ENCODE data around the gene HABP2.

HABP2 gene

GRCh38 chr10:113609704-113610108, 56.9 kb downstream of the HABP2 start:
- DNase-seq, result no peak

- DNase-seq, result no peak
Measured at GRCh38 chr10:113610631-113611601, 58.1 kb downstream of the HABP2 start.

GRCh38 chr10:113612154-113612553, 59.3 kb downstream of the HABP2 start:
- DNase-seq, result no peak

GRCh38 chr10:113613427-113613826, 60.6 kb downstream of the HABP2 start:
- no peak for DNase-seq

- DNase-seq, result no peak
Measured at GRCh38 chr10:113613977-113614690, 61.3 kb downstream of the HABP2 start.

GRCh38 chr10:113616244-113617074, 63.6 kb downstream of the HABP2 start:
- no peak for DNase-seq

- DNase-seq, result no peak
Measured at GRCh38 chr10:113617086-113617485, 64.2 kb downstream of the HABP2 start.

GRCh38 chr10:113618338-113618737, 65.5 kb downstream of the HABP2 start:
- DNase-seq, result no peak

GRCh38 chr10:113619401-113619800, 66.5 kb downstream of the HABP2 start:
- DNase-seq, result no peak

- DNase-seq, result no peak
Measured at GRCh38 chr10:113620511-113620910, 67.7 kb downstream of the HABP2 start.

GRCh38 chr10:113620936-113621335, 68.1 kb downstream of the HABP2 start:
- DNase-seq, result no peak

- DNase-seq, result no peak
Measured at GRCh38 chr10:113621799-113622198, 68.9 kb downstream of the HABP2 start.

GRCh38 chr10:113622831-113623230, 70.0 kb downstream of the HABP2 start:
- no peak for DNase-seq

GRCh38 chr10:113625461-113626186, 72.8 kb downstream of the HABP2 start:
- no peak for DNase-seq

GRCh38 chr10:113626809-113627355, 74.0 kb downstream of the HABP2 start:
- no peak for DNase-seq

- no peak for DNase-seq
Measured at GRCh38 chr10:113627836-113628235, 75.0 kb downstream of the HABP2 start.

- DNase-seq, result no peak
Measured at GRCh38 chr10:113628607-113629153, 75.8 kb downstream of the HABP2 start.

- DNase-seq, result no peak
Measured at GRCh38 chr10:113630929-113631533, 78.2 kb downstream of the HABP2 start.

GRCh38 chr10:113631684-113632367, 79.0 kb downstream of the HABP2 start:
- no peak for DNase-seq
